ENCODE data around the gene BBS9. TPM values are rescaled to one million over a fixed set of nuclear protein-coding genes. Genes with fewer than 3 reads are reported as not detected.

BBS9 gene
- total RNA-seq, 1 donor from 2014 or later: 33.0 TPM

GRCh38 chr7:33632322-33632721 is 503.0 kb downstream of the BBS9 start:
- H3K27ac Mint-ChIP-seq (ENCODE audit: unreplicated experiment): no peak overlapping the region
- TF ChIP-seq CTCF (IDR thresholded peaks at IDR 0.05; ENCODE audit: unreplicated experiment): no peak
- no peaks in the 10 kb centered on the region for H3K27me3 Mint-ChIP-seq (ENCODE audit: unreplicated experiment)
- no peaks in the 10 kb centered on the region for H3K9me3 Mint-ChIP-seq (ENCODE audit: unreplicated experiment)
- H3K4me3 Mint-ChIP-seq (ENCODE audit: unreplicated experiment): no peak overlapping the region
- H3K36me3 Mint-ChIP-seq (ENCODE audit: low read depth, unreplicated experiment): peaks cover 4% of the 10 kb centered on the region
- H3K4me1 Mint-ChIP-seq (ENCODE audit: unreplicated experiment): no peaks in the 10 kb centered on the region
- no peak for DNase-seq (ENCODE audit: low spot score)

- no peaks in the 10 kb centered on the region for H3K9me3 Mint-ChIP-seq (ENCODE audit: unreplicated experiment)
- H3K4me3 Mint-ChIP-seq (ENCODE audit: unreplicated experiment): no peak overlapping the region
- H3K27ac Mint-ChIP-seq (ENCODE audit: unreplicated experiment): no peak overlapping the region
- peaks cover 4% of the 10 kb centered on the region for H3K36me3 Mint-ChIP-seq (ENCODE audit: low read depth, unreplicated experiment)
- no peak for TF ChIP-seq CTCF (IDR thresholded peaks at IDR 0.05; ENCODE audit: unreplicated experiment)
- no peaks in the 10 kb centered on the region for H3K27me3 Mint-ChIP-seq (ENCODE audit: unreplicated experiment)
- no peaks in the 10 kb centered on the region for H3K4me1 Mint-ChIP-seq (ENCODE audit: unreplicated experiment)
- no peak for DNase-seq (ENCODE audit: low spot score)
These were observed 503.6 kb downstream of the BBS9 start for GRCh38 chr7:33632840-33633525.

GRCh38 chr7:33634606-33635005 is 505.2 kb downstream of the BBS9 start:
- Mint-ChIP-seq H3K27ac (ENCODE audit: unreplicated experiment) (no peak overlapping the region), H3K9me3 (ENCODE audit: unreplicated experiment) (no peaks in the 10 kb centered on the region), H3K27me3 (ENCODE audit: unreplicated experiment) (no peaks in the 10 kb centered on the region), H3K4me1 (ENCODE audit: unreplicated experiment) (no peaks in the 10 kb centered on the region), H3K36me3 (ENCODE audit: low read depth, unreplicated experiment) (peaks cover 4% of the 10 kb centered on the region), H3K4me3 (ENCODE audit: unreplicated experiment) (no peak overlapping the region)
- TF ChIP-seq CTCF (IDR thresholded peaks at IDR 0.05; ENCODE audit: unreplicated experiment): no peak
- DNase-seq (ENCODE audit: low spot score): no peak

GRCh38 chr7:33636359-33636758 is 507.0 kb downstream of the BBS9 start:
- Mint-ChIP-seq H3K27ac (ENCODE audit: unreplicated experiment) (no peak overlapping the region), H3K4me3 (ENCODE audit: unreplicated experiment) (no peak overlapping the region), H3K9me3 (ENCODE audit: unreplicated experiment) (no peaks in the 10 kb centered on the region), H3K4me1 (ENCODE audit: unreplicated experiment) (peaks cover 9% of the 10 kb centered on the region), H3K36me3 (ENCODE audit: low read depth, unreplicated experiment) (peaks cover 4% of the 10 kb centered on the region), H3K27me3 (ENCODE audit: unreplicated experiment) (no peaks in the 10 kb centered on the region)
- TF ChIP-seq CTCF (IDR thresholded peaks at IDR 0.05; ENCODE audit: unreplicated experiment): no peak
- DNase-seq (ENCODE audit: low spot score): no peak

- no peak for DNase-seq (ENCODE audit: low spot score)
- Mint-ChIP-seq H3K27ac (ENCODE audit: unreplicated experiment) (no peak overlapping the region), H3K36me3 (ENCODE audit: low read depth, unreplicated experiment) (peaks cover 4% of the 10 kb centered on the region), H3K4me3 (ENCODE audit: unreplicated experiment) (no peak overlapping the region), H3K27me3 (ENCODE audit: unreplicated experiment) (peaks cover 3% of the 10 kb centered on the region), H3K4me1 (ENCODE audit: unreplicated experiment) (peaks cover 35% of the 10 kb centered on the region), H3K9me3 (ENCODE audit: unreplicated experiment) (no peaks in the 10 kb centered on the region)
- TF ChIP-seq CTCF (IDR thresholded peaks at IDR 0.05; ENCODE audit: unreplicated experiment): no peak
These were observed 510.3 kb downstream of the BBS9 start for GRCh38 chr7:33639552-33640197.

Data from endothelial cell (in vitro differentiated cells).